WTC11 (cell line): ENCODE results near the gene KLHL29. TPM values are rescaled to one million over a fixed set of nuclear protein-coding genes. Genes with fewer than 3 reads are reported as not detected.

Experiments used
- ATAC-seq: fragments of 200-7000 bp; cut with Tn5 transposase; 2 replicates; pipeline ENCODE4 v1.10.0; 2021; ENCODE audit warnings: mild to moderate bottlenecking, moderate library complexity
- CTCF ChIA-PET: fragments of 300-600 bp; sonication (Branson Sonifier 250); formaldehyde crosslinking; loops from one replicate; lab custom pipeline; 2021; ENCODE audit warnings: antibody characterized with exemption; lab: Charles Lee
- POLR2A ChIA-PET: fragments of 350-600 bp; sonication (Branson Sonifier 250); formaldehyde crosslinking; loops from one replicate; lab custom pipeline; 2021; ENCODE audit warnings: antibody characterized with exemption; lab: Charles Lee
- DNase-seq: peaks from one replicate; pipeline ENCODE4 v3.0.0; 2021; ENCODE audit warnings: low spot score
- H3K27ac Mint-ChIP-seq: 2 replicates; pipeline ENCODE4 v1.8.0; 2021; ENCODE audit warnings: mixed read lengths
- H3K27me3 Mint-ChIP-seq: 2 replicates; pipeline ENCODE4 v1.8.0; 2021; ENCODE audit warnings: low read depth, mild to moderate bottlenecking, moderate library complexity, mixed read lengths
- H3K36me3 Mint-ChIP-seq: 2 replicates; pipeline ENCODE4 v1.8.0; 2021; ENCODE audit warnings: mixed read lengths
- H3K4me1 Mint-ChIP-seq: 2 replicates; pipeline ENCODE4 v1.8.0; 2022; ENCODE audit warnings: mixed read lengths
- H3K4me3 Mint-ChIP-seq: 2 replicates; pipeline ENCODE4 v1.8.0; 2021; ENCODE audit warnings: mild to moderate bottlenecking, moderate library complexity, mixed read lengths
- H3K9me3 Mint-ChIP-seq: 2 replicates; pipeline ENCODE4 v1.8.0; 2021; ENCODE audit warnings: mixed read lengths
- AFF4 ChIP-seq: sonication (generic); formaldehyde crosslinking; IDR thresholded peaks from 2 replicates; pipeline ENCODE4 v1.8.1; 2023; ENCODE audit warnings: mild to moderate bottlenecking, missing genetic modification reagents, borderline replicate concordance
- E2F1 ChIP-seq: sonication (generic); formaldehyde crosslinking; IDR thresholded peaks from 2 replicates; pipeline ENCODE4 v1.8.0; 2022; ENCODE audit warnings: mild to moderate bottlenecking, missing genetic modification reagents
- E2F5 ChIP-seq: sonication (generic); formaldehyde crosslinking; IDR thresholded peaks from 2 replicates; pipeline ENCODE4 v1.8.1; 2022; ENCODE audit warnings: mild to moderate bottlenecking, moderate library complexity, missing genetic modification reagents
- EMX1 ChIP-seq: fragments of 250-450 bp; sonication (Bioruptor Pico); IDR thresholded peaks from 2 replicates; pipeline ENCODE4 v1.8.0; 2021; ENCODE audit warnings: mild to moderate bottlenecking
- FOXP1 ChIP-seq: sonication (generic); formaldehyde crosslinking; IDR thresholded peaks from 2 replicates; pipeline ENCODE4 v1.8.0; 2022; ENCODE audit warnings: missing genetic modification reagents, mild to moderate bottlenecking, moderate library complexity, borderline replicate concordance
- GABPB1 ChIP-seq: sonication (generic); formaldehyde crosslinking; IDR thresholded peaks from 2 replicates; pipeline ENCODE4 v1.8.1; 2023; ENCODE audit warnings: mild to moderate bottlenecking, missing genetic modification reagents
- HMGA2 ChIP-seq: fragments of 250-450 bp; sonication (Bioruptor Pico); IDR thresholded peaks from 2 replicates; pipeline ENCODE4 v1.4.0; 2021; ENCODE audit warnings: mild to moderate bottlenecking, moderate library complexity
- MAX ChIP-seq: sonication (generic); formaldehyde crosslinking; IDR thresholded peaks from 2 replicates; pipeline ENCODE4 v1.8.0; 2022; ENCODE audit warnings: mild to moderate bottlenecking, missing genetic modification reagents
- MYBL2 ChIP-seq: sonication (generic); formaldehyde crosslinking; IDR thresholded peaks from 2 replicates; pipeline ENCODE4 v1.8.1; 2023; ENCODE audit warnings: mild to moderate bottlenecking, moderate library complexity, missing genetic modification reagents
- PRDM15 ChIP-seq: sonication (generic); formaldehyde crosslinking; IDR thresholded peaks from 2 replicates; pipeline ENCODE4 v1.8.0; 2022; ENCODE audit warnings: missing genetic modification reagents
- PREB ChIP-seq: sonication (generic); formaldehyde crosslinking; IDR thresholded peaks from 2 replicates; pipeline ENCODE4 v1.8.1; 2022; ENCODE audit warnings: mild to moderate bottlenecking, missing genetic modification reagents, moderate library complexity, borderline replicate concordance
- TCF7 ChIP-seq: sonication (generic); formaldehyde crosslinking; IDR thresholded peaks from 2 replicates; pipeline ENCODE4 v1.8.0; 2022; ENCODE audit warnings: mild to moderate bottlenecking, low read depth, missing genetic modification reagents, moderate library complexity
- TP53 ChIP-seq: sonication (generic); formaldehyde crosslinking; IDR thresholded peaks from 2 replicates; pipeline ENCODE4 v1.8.1; 2023; ENCODE audit warnings: mild to moderate bottlenecking, missing genetic modification reagents
- ZNF219 ChIP-seq: sonication (generic); formaldehyde crosslinking; IDR thresholded peaks from 2 replicates; pipeline ENCODE4 v1.8.0; 2023; ENCODE audit warnings: missing genetic modification reagents, mild to moderate bottlenecking, borderline replicate concordance
- total RNA-seq: library from RNA; stranded (reverse); gene quantifications from 3 replicates; pipeline ENCODE4 v1.2.3, GENCODE V29; 2021

KLHL29 gene
- total RNA-seq, 1 experiment from 2014 or later, result 7.1 TPM

GRCh38 chr2:23588106-23588505 is 203.1 kb downstream of the KLHL29 start (continued):
- no peak for TF ChIP-seq E2F5

- Mint-ChIP-seq H3K4me1 (peaks cover 7% of the 10 kb centered on the region), H3K27ac (no peak overlapping the region; the same call in 1 of the 2 replicates), H3K4me3 (no peak overlapping the region), H3K9me3 (no peaks in the 10 kb centered on the region), H3K36me3 (no peaks in the 10 kb centered on the region), H3K27me3 (no peaks in the 10 kb centered on the region)
- POLR2A ChIA-PET, result no interaction called here
- TF ChIP-seq AFF4 (no peak), TCF7 (CRISPR knock-in tag) (no peak), GABPB1 (CRISPR knock-in tag) (no peak), FOXP1 (no peak), ZNF219 (CRISPR knock-in tag) (no peak), TP53 (no peak), MAX (no peak)
- no peak for ATAC-seq
- CTCF ChIA-PET, result interaction anchor here (1.9 kb wide), 1 partner anchor 35 kb away, joined by 6 read pairs; no protein-coding TSS in a partner anchor
- no peak for DNase-seq
Observed at GRCh38 chr2:23588508-23589201, 203.7 kb downstream of the KLHL29 start.

- Mint-ChIP-seq H3K4me1 (peaks cover 7% of the 10 kb centered on the region), H3K9me3 (no peaks in the 10 kb centered on the region), H3K36me3 (no peaks in the 10 kb centered on the region), H3K27ac (no peak overlapping the region; the same call in 1 of the 2 replicates), H3K27me3 (no peaks in the 10 kb centered on the region), H3K4me3 (no peak overlapping the region)
- ATAC-seq, result no peak
- CTCF ChIA-PET, result interaction anchor here (1.9 kb wide), 1 partner anchor 35 kb away, joined by 6 read pairs; no protein-coding TSS in a partner anchor
- TF ChIP-seq MYBL2, result no peak
- TF ChIP-seq HMGA2, result no peak
- no peak for TF ChIP-seq PREB (CRISPR knock-in tag)
- no peak for TF ChIP-seq E2F1 (CRISPR knock-in tag)
- DNase-seq, result no peak
- POLR2A ChIA-PET, result no interaction called here
Observed at GRCh38 chr2:23589220-23589647, 204.3 kb downstream of the KLHL29 start.

GRCh38 chr2:23589739-23590138 is 204.8 kb downstream of the KLHL29 start:
- CTCF ChIA-PET, result interaction anchor here (1.2 to 1.9 kb wide), 2 partner anchors 15 to 34 kb away, joined by 3 to 6 read pairs; no protein-coding TSS in a partner anchor
- H3K27ac Mint-ChIP-seq, result no peak overlapping the region

More at GRCh38 chr2:23589739-23590138, 204.8 kb downstream of the KLHL29 start:
- Mint-ChIP-seq H3K27me3 (no peaks in the 10 kb centered on the region), H3K4me1 (peaks cover 9% of the 10 kb centered on the region), H3K36me3 (no peaks in the 10 kb centered on the region), H3K4me3 (no peak overlapping the region), H3K9me3 (no peaks in the 10 kb centered on the region)
- DNase-seq (no peak), ATAC-seq (no peak)
- POLR2A ChIA-PET, result no interaction called here
- TF ChIP-seq EMX1 (CRISPR knock-in tag) (no peak), PRDM15 (CRISPR knock-in tag) (peak; percentile 51; the same call in 1 of the 2 replicates)
